Keratinocyte (primary cell): ENCODE results near the gene SYNDIG1. TPM values are rescaled to one million over a fixed set of nuclear protein-coding genes. Genes with fewer than 3 reads are reported as not detected.

ENCODE experiments used
- DNase-seq: peaks from one replicate; pipeline ENCODE4 v3.0.0-alpha.2; 2011; ENCODE audit warnings: low read depth, missing footprints, low spot score
- FAIRE-seq: peaks from 2 replicates; lab custom pipeline; 2011; peaks lifted over from hg19 to GRCh38; lab: Jason Lieb, UNC
- H2AFZ ChIP-seq: 2 replicates; pipeline ENCODE4 v1.6.0; 2012; ENCODE audit warnings: low read length, control low read depth, inconsistent platforms; ENCODE audit not compliant: control insufficient read depth
- H3K27ac ChIP-seq: 2 replicates; pipeline ENCODE4 v1.5.1; 2011; ENCODE audit warnings: low read length; ENCODE audit not compliant: control insufficient read depth, insufficient read depth
- H3K27me3 ChIP-seq: 3 replicates; pipeline ENCODE4 v1.6.0; 2011; ENCODE audit warnings: low read length; ENCODE audit not compliant: control insufficient read depth, insufficient read depth; ENCODE audit errors: extremely low read depth
- H3K36me3 ChIP-seq, 2 experiments: 2 replicates in 1 of 2; 3 replicates in 1 of 2; pipeline ENCODE4 v1.5.1; 2011; ENCODE audit warnings: low read length in 2 of 2, mild to moderate bottlenecking in 1 of 2; ENCODE audit not compliant: control insufficient read depth in 2 of 2, insufficient read depth in 2 of 2; ENCODE audit errors: extremely low read depth in 1 of 2
- H3K4me1 ChIP-seq: 3 replicates; pipeline ENCODE4 v1.5.1; 2011; ENCODE audit warnings: low read length; ENCODE audit not compliant: control insufficient read depth, insufficient read depth; ENCODE audit errors: extremely low read depth
- H3K4me2 ChIP-seq: 3 replicates; pipeline ENCODE4 v1.6.0; 2011; ENCODE audit warnings: low read depth, low read length; ENCODE audit not compliant: control insufficient read depth, insufficient read depth; ENCODE audit errors: extremely low read depth
- H3K4me3 ChIP-seq, 3 experiments: fragments of 200-600 bp in 1 of 3; sonication (generic) in 1 of 3; 2 replicates in 2 of 3; 3 replicates in 1 of 3; pipeline ENCODE4 v1.5.1; 2011 to 2016; ENCODE audit warnings: low read length in 3 of 3, mild to moderate bottlenecking in 3 of 3, control low read depth in 2 of 3, inconsistent platforms in 1 of 3, low read depth in 1 of 3, mixed read lengths in 1 of 3, mixed run types in 1 of 3, moderate library complexity in 1 of 3; ENCODE audit not compliant: control insufficient read depth in 2 of 3, insufficient read depth in 2 of 3; ENCODE audit errors: extremely low read depth in 1 of 3
- H3K79me2 ChIP-seq: 2 replicates; pipeline ENCODE4 v1.6.0; 2012; ENCODE audit warnings: low read length; ENCODE audit not compliant: control insufficient read depth, insufficient read depth
- H3K9ac ChIP-seq: 3 replicates; pipeline ENCODE4 v1.6.0; 2011; ENCODE audit warnings: low read length; ENCODE audit not compliant: control insufficient read depth, insufficient read depth; ENCODE audit errors: extremely low read depth
- H3K9me1 ChIP-seq: 3 replicates; pipeline ENCODE4 v1.6.0; 2011; ENCODE audit warnings: low read length; ENCODE audit not compliant: control insufficient read depth, insufficient read depth; ENCODE audit errors: extremely low read depth
- H3K9me3 ChIP-seq: 2 replicates; pipeline ENCODE4 v1.5.1; 2012; ENCODE audit warnings: low read depth, low read length; ENCODE audit not compliant: control insufficient read depth
- H4K20me1 ChIP-seq: 3 replicates; pipeline ENCODE4 v1.6.0; 2011; ENCODE audit warnings: low read length; ENCODE audit not compliant: control insufficient read depth, insufficient read depth; ENCODE audit errors: extremely low read depth
- CTCF ChIP-seq, 3 experiments: IDR thresholded peaks in 1 of 3; conservative IDR thresholded peaks in 1 of 3; optimal IDR thresholded peaks in 1 of 3; 2 replicates in 2 of 3; 3 replicates in 1 of 3; pipeline versions ENCODE3 to v1.5.1; 2011; ENCODE audit warnings: low read length in 3 of 3, mild to moderate bottlenecking in 3 of 3, moderate library complexity in 2 of 3, control low read depth in 1 of 3, inconsistent platforms in 1 of 3; ENCODE audit not compliant: insufficient read depth in 2 of 3; ENCODE audit errors: extremely low read depth in 1 of 3
- EZH2 ChIP-seq: IDR thresholded peaks from one replicate; pipeline ENCODE4 v1.6.1; 2012; ENCODE audit warnings: inconsistent platforms, mild to moderate bottlenecking, low read length, moderate library complexity
- dilution Hi-C: fragments of 300-500 bp; cut with MboI; formaldehyde crosslinking; loops from one replicate; pipeline ENCODE4 v1.7.0; 2020; ENCODE audit warnings: low sequenced_read_pairs; ENCODE audit not compliant: extremely low pct_ligation_motif_present
- polyA plus RNA-seq, 5 experiments: library from polyadenylated mRNA; depleted of rRNA in 3 of 5; stranded (reverse) in 3 of 5; stranded (forward) in 1 of 5; unstranded in 1 of 5; fragments of >200 nt; gene quantifications; 1 replicate in 1 of 5; 2 replicates in 3 of 5; 3 replicates in 1 of 5; pipeline versions ENCODE4 v1.2.1 to v1.2.3, GENCODE V29; 2011 to 2012; ENCODE audit warnings: missing spikeins in 2 of 5, low read depth in 1 of 5, low replicate concordance in 1 of 5

Gene SYNDIG1
- polyA plus RNA-seq, 1 donor (not counting 4 experiments of a cell fraction or from before 2014, with no cell fraction given) = 0.38 TPM

GRCh38 chr20:24589815-24590177 is 120.4 kb downstream of the SYNDIG1 start:
- Histone ChIP-seq H3K9me1 (no peaks in the 10 kb centered on the region), H3K4me3 (no peak overlapping the region), H3K79me2 (no peaks in the 10 kb centered on the region), H3K27ac (no peak overlapping the region), H3K36me3 (no peaks in the 10 kb centered on the region), H3K9me3 (no peaks in the 10 kb centered on the region), H3K9ac (no peak overlapping the region), H2AFZ (no peak overlapping the region), H3K4me2 (no peak overlapping the region), H3K27me3 (no peaks in the 10 kb centered on the region), H3K4me1 (no peaks in the 10 kb centered on the region), H4K20me1 (no peaks in the 10 kb centered on the region)
- dilution Hi-C loops = no loop called here
- FAIRE-seq = no peak
- no peak for DNase-seq
- no peak for TF ChIP-seq CTCF (optimal IDR thresholded peaks at IDR 0.05 in 1 of 3, IDR thresholded peaks at IDR 0.05 in 1 of 3, conservative IDR thresholded peaks at IDR 0.05 in 1 of 3; ENCODE audit: extremely low read depth in 1 of 3, insufficient read depth in 2 of 3, low read length in 3 of 3)
- no peak for TF ChIP-seq EZH2

- H3K36me3 ChIP-seq = no peaks in the 10 kb centered on the region
- H4K20me1 ChIP-seq = no peaks in the 10 kb centered on the region
- H3K27ac ChIP-seq = no peak overlapping the region
- no peak overlapping the region for H3K4me2 ChIP-seq
- TF ChIP-seq CTCF (optimal IDR thresholded peaks at IDR 0.05 in 1 of 3, IDR thresholded peaks at IDR 0.05 in 1 of 3, conservative IDR thresholded peaks at IDR 0.05 in 1 of 3; ENCODE audit: extremely low read depth in 1 of 3, insufficient read depth in 2 of 3, low read length in 3 of 3) = no peak
- TF ChIP-seq EZH2 = no peak
- H3K9me1 ChIP-seq = no peaks in the 10 kb centered on the region
- H3K4me1 ChIP-seq = no peaks in the 10 kb centered on the region
- H3K79me2 ChIP-seq = no peaks in the 10 kb centered on the region
- DNase-seq (no peak), FAIRE-seq (no peak)
- H3K9me3 ChIP-seq = no peaks in the 10 kb centered on the region
- H2AFZ ChIP-seq = no peak overlapping the region
- no peak overlapping the region for H3K9ac ChIP-seq
- no peaks in the 10 kb centered on the region for H3K27me3 ChIP-seq
- dilution Hi-C loops = no loop called here
- no peak overlapping the region for H3K4me3 ChIP-seq
Observed at GRCh38 chr20:24590178-24590982, 121.0 kb downstream of the SYNDIG1 start.
